ENCODE results near the gene MEGF9.

DNA sequence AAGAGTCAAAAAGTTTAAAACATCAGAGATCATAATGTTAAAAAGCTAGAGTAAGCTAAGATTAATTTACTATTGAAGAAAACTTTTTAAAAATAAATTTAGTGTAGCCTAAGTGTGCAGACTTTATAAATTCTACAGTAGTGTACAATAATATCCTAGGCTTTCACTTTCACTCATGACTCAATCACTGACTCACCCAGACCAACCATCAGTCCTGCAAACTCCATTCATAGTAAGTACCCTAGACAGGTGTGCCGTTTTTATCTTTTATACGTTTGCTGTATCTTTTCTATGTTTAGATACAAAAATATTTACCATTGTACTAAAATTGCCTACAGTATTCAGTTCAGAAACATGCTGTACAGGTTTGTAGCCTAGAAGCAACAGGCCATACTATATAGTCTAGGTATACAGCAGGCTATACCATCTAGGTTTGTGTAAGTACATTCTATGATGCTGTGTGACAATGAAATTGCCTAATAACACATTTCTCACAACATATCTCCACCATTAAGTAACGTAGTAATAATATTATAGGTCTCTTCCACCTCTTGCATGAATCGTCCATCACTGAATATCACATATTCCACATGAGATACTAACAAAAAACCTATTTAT lies 59.2 kb downstream of the MEGF9 start:
- TF ChIP-seq EZH2 (IDR thresholded peaks at IDR 0.05) (no peak), SP1 (IDR thresholded peaks at IDR 0.05; ENCODE audit: low read depth) (no peak)
